Activated CD8-positive, alpha-beta T cell treated with anti-CD3 and anti-CD28 coated beads, Interleukin-2, amount 10 ng/mL, durations not matched to agents 7 days and 5 days (primary cell): ENCODE results near the gene NUP107. TPM values are rescaled to one million over a fixed set of nuclear protein-coding genes. Genes with fewer than 3 reads are reported as not detected.

Experiments used
- ATAC-seq: fragments of 150-1000 bp; cut with Tn5 transposase; one replicate; pipeline ENCODE4 v1.10.0; 2021; ENCODE audit warnings: moderate library complexity
- CTCF ChIA-PET: fragments of 350-600 bp; sonication (Branson Sonifier 250); formaldehyde crosslinking; loops from one replicate; lab custom pipeline; 2021; ENCODE audit warnings: antibody characterized with exemption; lab: Charles Lee
- POLR2A ChIA-PET: fragments of 350-600 bp; sonication (Branson Sonifier 250); formaldehyde crosslinking; loops from one replicate; lab custom pipeline; 2021; ENCODE audit warnings: antibody characterized with exemption; lab: Charles Lee
- DNase-seq: peaks from one replicate; pipeline ENCODE4 v3.0.0-alpha.2; 2020
- H3K27ac Mint-ChIP-seq: one replicate; pipeline ENCODE4 v1.8.0; 2021; ENCODE audit warnings: mild to moderate bottlenecking, mixed read lengths
- H3K27me3 Mint-ChIP-seq: one replicate; pipeline ENCODE4 v1.8.0; 2021; ENCODE audit warnings: low read depth, mixed read lengths
- H3K36me3 Mint-ChIP-seq: one replicate; pipeline ENCODE4 v1.8.0; 2021; ENCODE audit warnings: low read depth, mixed read lengths
- H3K4me1 Mint-ChIP-seq: one replicate; pipeline ENCODE4 v1.8.0; 2021; ENCODE audit warnings: low read depth, mixed read lengths
- H3K4me3 Mint-ChIP-seq: one replicate; pipeline ENCODE4 v1.8.0; 2021; ENCODE audit warnings: mild to moderate bottlenecking, mixed read lengths
- H3K9me3 Mint-ChIP-seq: one replicate; pipeline ENCODE4 v1.8.0; 2022; ENCODE audit warnings: mixed read lengths; ENCODE audit not compliant: insufficient read depth
- total RNA-seq, 2 experiments: library from RNA; stranded (reverse); gene quantifications; one replicate each; pipeline ENCODE4 v1.2.3, GENCODE V29; 2021

Gene NUP107
- total RNA-seq, 2 experiments from 2014 or later, result 103 to 105 TPM

- CTCF ChIA-PET, result no interaction called here
- Mint-ChIP-seq H3K9me3 (no peaks in the 10 kb centered on the region), H3K4me3 (no peak overlapping the region), H3K27ac (no peak overlapping the region), H3K36me3 (no peaks in the 10 kb centered on the region), H3K4me1 (peaks cover 16% of the 10 kb centered on the region), H3K27me3 (no peaks in the 10 kb centered on the region)
- ATAC-seq, result no peak
- DNase-seq, result no peak
- POLR2A ChIA-PET, result no interaction called here
Observed at GRCh38 chr12:68776976-68777610, 90.3 kb downstream of the NUP107 start.

- ChIA-PET CTCF (no interaction called here), POLR2A (no interaction called here)
- no peaks in the 10 kb centered on the region for H3K9me3 Mint-ChIP-seq
- ATAC-seq, result no peak
- no peak for DNase-seq
- no peak overlapping the region for H3K27ac Mint-ChIP-seq
- no peaks in the 10 kb centered on the region for H3K27me3 Mint-ChIP-seq
- H3K36me3 Mint-ChIP-seq, result no peaks in the 10 kb centered on the region
- no peak overlapping the region for H3K4me3 Mint-ChIP-seq
- H3K4me1 Mint-ChIP-seq, result no peaks in the 10 kb centered on the region
Observed at GRCh38 chr12:68779280-68779679, 92.5 kb downstream of the NUP107 start.

- Mint-ChIP-seq H3K9me3 (no peaks in the 10 kb centered on the region), H3K27ac (no peak overlapping the region), H3K4me1 (no peaks in the 10 kb centered on the region), H3K27me3 (no peaks in the 10 kb centered on the region), H3K36me3 (no peaks in the 10 kb centered on the region), H3K4me3 (no peak overlapping the region)
- CTCF ChIA-PET, result no interaction called here
- POLR2A ChIA-PET, result interaction anchor here (0.5 kb wide), 1 partner anchor 80 kb away, joined by 3 read pairs; no protein-coding TSS in a partner anchor
- DNase-seq, result no peak
- no peak for ATAC-seq
Observed at GRCh38 chr12:68780731-68781130, 94.0 kb downstream of the NUP107 start.

GRCh38 chr12:68781728-68782127, 95.0 kb downstream of the NUP107 start:
- CTCF ChIA-PET, result no interaction called here
- H3K27me3 Mint-ChIP-seq, result no peaks in the 10 kb centered on the region
- H3K9me3 Mint-ChIP-seq, result no peaks in the 10 kb centered on the region
- no peak overlapping the region for H3K4me3 Mint-ChIP-seq
- DNase-seq (no peak), ATAC-seq (no peak)
- no peak overlapping the region for H3K27ac Mint-ChIP-seq
- no peaks in the 10 kb centered on the region for H3K4me1 Mint-ChIP-seq
- no peaks in the 10 kb centered on the region for H3K36me3 Mint-ChIP-seq
- POLR2A ChIA-PET, result interaction anchor here (0.6 kb wide), 1 partner anchor 351 kb away, joined by 7 read pairs; no protein-coding TSS in a partner anchor

GRCh38 chr12:68784015-68784414, 97.2 kb downstream of the NUP107 start:
- POLR2A ChIA-PET, result no interaction called here
- ATAC-seq, result no peak
- DNase-seq, result no peak
- Mint-ChIP-seq H3K27ac (no peak overlapping the region), H3K4me3 (no peak overlapping the region), H3K36me3 (no peaks in the 10 kb centered on the region), H3K9me3 (no peaks in the 10 kb centered on the region), H3K27me3 (no peaks in the 10 kb centered on the region), H3K4me1 (peaks cover 7% of the 10 kb centered on the region)
- CTCF ChIA-PET, result interaction anchor here (1.0 kb wide), 1 partner anchor 24 kb away, joined by 5 read pairs; the partner anchor contains the start of gene MDM2

GRCh38 chr12:68785358-68785757, 98.6 kb downstream of the NUP107 start:
- H3K27ac Mint-ChIP-seq, result no peak overlapping the region
- ATAC-seq (no peak), DNase-seq (no peak)
- no peaks in the 10 kb centered on the region for H3K36me3 Mint-ChIP-seq
- peaks cover 7% of the 10 kb centered on the region for H3K4me1 Mint-ChIP-seq
- no peaks in the 10 kb centered on the region for H3K27me3 Mint-ChIP-seq
- CTCF ChIA-PET, result no interaction called here
- H3K9me3 Mint-ChIP-seq, result no peaks in the 10 kb centered on the region
- no peak overlapping the region for H3K4me3 Mint-ChIP-seq
- POLR2A ChIA-PET, result no interaction called here

GRCh38 chr12:68785823-68786222, 99.0 kb downstream of the NUP107 start:
- Mint-ChIP-seq H3K36me3 (no peaks in the 10 kb centered on the region), H3K4me1 (peaks cover 7% of the 10 kb centered on the region), H3K27ac (no peak overlapping the region), H3K9me3 (no peaks in the 10 kb centered on the region), H3K27me3 (no peaks in the 10 kb centered on the region), H3K4me3 (no peak overlapping the region)
- ChIA-PET CTCF (no interaction called here), POLR2A (no interaction called here)
- DNase-seq, result no peak
- ATAC-seq, result no peak

- CTCF ChIA-PET, result interaction anchor here (1.3 to 1.8 kb wide), 4 partner anchors 10 to 57 kb away, joined by 3 to 9 read pairs (median 4); partner anchors contain the start of gene MDM2
- no peak overlapping the region for H3K27ac Mint-ChIP-seq
Observed at GRCh38 chr12:68786929-68787328, 100.2 kb downstream of the NUP107 start.

GRCh38 chr12:68788554-68789143, 101.9 kb downstream of the NUP107 start:
- ATAC-seq (no peak), DNase-seq (no peak)
- no peak overlapping the region for H3K4me3 Mint-ChIP-seq
- ChIA-PET CTCF (no interaction called here), POLR2A (interaction anchor here (0.6 to 2.0 kb wide), 2 partner anchors 19 to 20 kb away, joined by 5 to 9 read pairs; partner anchors contain the start of gene MDM2)
- H3K27ac Mint-ChIP-seq, result no peak overlapping the region
- no peaks in the 10 kb centered on the region for H3K36me3 Mint-ChIP-seq
- no peaks in the 10 kb centered on the region for H3K27me3 Mint-ChIP-seq
- peaks cover 7% of the 10 kb centered on the region for H3K4me1 Mint-ChIP-seq
- no peaks in the 10 kb centered on the region for H3K9me3 Mint-ChIP-seq

More at GRCh38 chr12:68786929-68787328, 100.2 kb downstream of the NUP107 start:
- no peaks in the 10 kb centered on the region for H3K9me3 Mint-ChIP-seq
- ATAC-seq, result no peak
- H3K4me1 Mint-ChIP-seq, result peaks cover 7% of the 10 kb centered on the region
- no peaks in the 10 kb centered on the region for H3K36me3 Mint-ChIP-seq
- POLR2A ChIA-PET, result interaction anchor here (2.0 kb wide), 1 partner anchor 21 kb away, joined by 9 read pairs; the partner anchor contains the start of gene MDM2
- no peaks in the 10 kb centered on the region for H3K27me3 Mint-ChIP-seq
- no peak overlapping the region for H3K4me3 Mint-ChIP-seq
- no peak for DNase-seq

- POLR2A ChIA-PET, result interaction anchor here (0.6 kb wide), 1 partner anchor 18 kb away, joined by 5 read pairs; no protein-coding TSS in a partner anchor
- DNase-seq (no peak), ATAC-seq (no peak)
- no peaks in the 10 kb centered on the region for H3K27me3 Mint-ChIP-seq
- no peak overlapping the region for H3K4me3 Mint-ChIP-seq
- H3K4me1 Mint-ChIP-seq, result peaks cover 7% of the 10 kb centered on the region
- H3K27ac Mint-ChIP-seq, result no peak overlapping the region
- no peaks in the 10 kb centered on the region for H3K36me3 Mint-ChIP-seq
- CTCF ChIA-PET, result interaction anchor here (0.9 kb wide), 1 partner anchor 18 kb away, joined by 3 read pairs; the partner anchor contains the start of gene MDM2
- no peaks in the 10 kb centered on the region for H3K9me3 Mint-ChIP-seq
Observed at GRCh38 chr12:68789144-68789878, 102.5 kb downstream of the NUP107 start.

GRCh38 chr12:68790081-68790951, 103.5 kb downstream of the NUP107 start:
- no peaks in the 10 kb centered on the region for H3K27me3 Mint-ChIP-seq
- H3K36me3 Mint-ChIP-seq, result no peaks in the 10 kb centered on the region
- ATAC-seq, result no peak
- ChIA-PET CTCF (interaction anchor here (0.7 to 0.9 kb wide), 2 partner anchors 17 to 20 kb away, joined by 3 read pairs; partner anchors contain the start of gene MDM2), POLR2A (no interaction called here)
- DNase-seq, result no peak
- no peak overlapping the region for H3K27ac Mint-ChIP-seq
- H3K4me3 Mint-ChIP-seq, result no peak overlapping the region
- H3K9me3 Mint-ChIP-seq, result no peaks in the 10 kb centered on the region
- H3K4me1 Mint-ChIP-seq, result peaks cover 7% of the 10 kb centered on the region
